HCT116 (cell line): ENCODE measurements around the gene TCOF1.

ENCODE experiments used
- CEBPB ChIP-seq: IDR thresholded peaks from 2 replicates; pipeline ENCODE4 v1.6.1; 2012; ENCODE audit warnings: low read depth
- SP1 ChIP-seq: IDR thresholded peaks from 2 replicates; pipeline ENCODE4 v1.6.1; 2012; ENCODE audit warnings: low read depth
- ZFX ChIP-seq: fragments of 450-650 bp; IDR thresholded peaks from 2 replicates; pipeline ENCODE4 v1.6.1; 2017
- TF ChIP-seq, protein P1 (sequence below), 3 experiments: fragments of 200-600 bp in 1 of 3; sonication (generic) in 1 of 3; IDR thresholded peaks in 2 of 3; conservative IDR thresholded peaks in 1 of 3; 2 replicates each; pipeline ENCODE4 v1.5.1; 2012 to 2017; ENCODE audit warnings: low read depth in 2 of 3, low read length in 2 of 3, antibody characterized with exemption in 1 of 3, borderline replicate concordance in 1 of 3, control low read depth in 1 of 3, mild to moderate bottlenecking in 1 of 3, mixed read lengths in 1 of 3, mixed run types in 1 of 3, moderate library complexity in 1 of 3; ENCODE audit not compliant: insufficient read depth in 1 of 3

DNA sequence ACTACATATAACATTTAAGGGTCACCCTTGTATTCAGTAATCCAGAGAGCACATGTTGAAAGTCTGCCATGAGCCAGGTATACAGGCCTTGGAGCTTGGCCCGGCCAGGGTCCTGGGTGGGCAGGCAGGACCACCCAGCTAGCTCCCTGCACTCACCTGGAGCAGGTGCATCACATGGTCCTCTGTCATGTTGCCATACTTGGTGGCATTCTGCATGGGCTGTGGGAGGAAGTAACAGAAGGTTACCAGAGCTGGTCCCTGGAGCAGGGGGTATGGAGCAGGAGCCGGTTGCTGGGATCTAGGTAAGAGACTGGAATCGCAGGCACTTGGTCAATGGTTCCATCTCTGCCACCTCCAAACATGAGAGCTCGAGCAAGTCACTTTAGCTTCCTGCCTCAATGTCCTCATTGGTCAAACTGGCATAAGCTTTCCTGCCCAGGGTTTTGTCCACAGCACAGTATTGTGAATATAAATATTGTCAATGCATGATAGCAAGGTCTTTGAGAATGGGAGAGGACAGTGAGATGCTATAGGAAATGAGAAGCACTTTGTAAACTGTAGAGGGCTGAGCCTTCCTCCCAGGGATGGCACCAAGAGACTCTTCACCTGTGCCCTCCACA lies 48.7 kb downstream of the TCOF1 start:
- TF ChIP-seq, protein P1, sequence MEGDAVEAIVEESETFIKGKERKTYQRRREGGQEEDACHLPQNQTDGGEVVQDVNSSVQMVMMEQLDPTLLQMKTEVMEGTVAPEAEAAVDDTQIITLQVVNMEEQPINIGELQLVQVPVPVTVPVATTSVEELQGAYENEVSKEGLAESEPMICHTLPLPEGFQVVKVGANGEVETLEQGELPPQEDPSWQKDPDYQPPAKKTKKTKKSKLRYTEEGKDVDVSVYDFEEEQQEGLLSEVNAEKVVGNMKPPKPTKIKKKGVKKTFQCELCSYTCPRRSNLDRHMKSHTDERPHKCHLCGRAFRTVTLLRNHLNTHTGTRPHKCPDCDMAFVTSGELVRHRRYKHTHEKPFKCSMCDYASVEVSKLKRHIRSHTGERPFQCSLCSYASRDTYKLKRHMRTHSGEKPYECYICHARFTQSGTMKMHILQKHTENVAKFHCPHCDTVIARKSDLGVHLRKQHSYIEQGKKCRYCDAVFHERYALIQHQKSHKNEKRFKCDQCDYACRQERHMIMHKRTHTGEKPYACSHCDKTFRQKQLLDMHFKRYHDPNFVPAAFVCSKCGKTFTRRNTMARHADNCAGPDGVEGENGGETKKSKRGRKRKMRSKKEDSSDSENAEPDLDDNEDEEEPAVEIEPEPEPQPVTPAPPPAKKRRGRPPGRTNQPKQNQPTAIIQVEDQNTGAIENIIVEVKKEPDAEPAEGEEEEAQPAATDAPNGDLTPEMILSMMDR (IDR thresholded peaks at IDR 0.05 in 2 of 3, conservative IDR thresholded peaks at IDR 0.05 in 1 of 3; ENCODE audit: borderline replicate concordance in 1 of 3, insufficient read depth in 1 of 3, low read depth in 2 of 3, low read length in 2 of 3): no peak
- TF ChIP-seq CEBPB (no peak), SP1 (no peak), ZFX (no peak)
